Fibroblast of skin of scalp (primary cell): ENCODE data around the gene SPTLC2.
"Not testable (repeated sequence)": the region's sequence is repeated elsewhere in the genome, so short reads cannot be mapped to it uniquely, and the experiment has no call there.

ENCODE experiments used
- DNase-seq: peaks from one replicate; pipeline ENCODE4 v3.0.0-alpha.2; 2013

The SPTLC2 gene

GRCh38 chr14:77547512-77548180, 68.8 kb downstream of the SPTLC2 start:
- no peak for DNase-seq

GRCh38 chr14:77545171-77545570, 71.3 kb downstream of the SPTLC2 start:
- DNase-seq: not testable (repeated sequence)

- DNase-seq: no peak
Measured at GRCh38 chr14:77544571-77544970, 71.9 kb downstream of the SPTLC2 start.

GRCh38 chr14:77543637-77544334, 72.7 kb downstream of the SPTLC2 start:
- DNase-seq: peak; percentile 47

- DNase-seq: no peak
Measured at GRCh38 chr14:77543240-77543551, 73.2 kb downstream of the SPTLC2 start.

- no peak for DNase-seq
Measured at GRCh38 chr14:77542421-77543239, 73.8 kb downstream of the SPTLC2 start.

- DNase-seq: no peak
Measured at GRCh38 chr14:77541905-77542304, 74.5 kb downstream of the SPTLC2 start.

- DNase-seq: not testable (repeated sequence)
Measured at GRCh38 chr14:77536951-77537350, 79.5 kb downstream of the SPTLC2 start.

GRCh38 chr14:77531071-77531470, 85.4 kb downstream of the SPTLC2 start:
- DNase-seq: no peak

GRCh38 chr14:77529963-77530362, 86.5 kb downstream of the SPTLC2 start:
- no peak for DNase-seq

GRCh38 chr14:77529213-77529612, 87.2 kb downstream of the SPTLC2 start:
- DNase-seq: no peak

GRCh38 chr14:77528701-77529100, 87.7 kb downstream of the SPTLC2 start:
- DNase-seq: not testable (repeated sequence)

- DNase-seq: no peak
Measured at GRCh38 chr14:77526266-77526665, 90.2 kb downstream of the SPTLC2 start.

GRCh38 chr14:77524536-77524935, 91.9 kb downstream of the SPTLC2 start:
- DNase-seq: no peak

- DNase-seq: no peak
Measured at GRCh38 chr14:77523109-77523508, 93.3 kb downstream of the SPTLC2 start.

GRCh38 chr14:77520555-77520954, 95.9 kb downstream of the SPTLC2 start:
- DNase-seq: no peak

GRCh38 chr14:77516126-77516525, 100.3 kb downstream of the SPTLC2 start:
- no peak for DNase-seq

- DNase-seq: no peak
Measured at GRCh38 chr14:77511486-77512162, 104.8 kb downstream of the SPTLC2 start.

- DNase-seq: no peak
Measured at GRCh38 chr14:77509366-77509765, 107.1 kb downstream of the SPTLC2 start.

- DNase-seq: no peak
Measured at GRCh38 chr14:77508876-77509275, 107.6 kb downstream of the SPTLC2 start.

GRCh38 chr14:77508249-77508648, 108.2 kb downstream of the SPTLC2 start:
- DNase-seq: no peak

- no peak for DNase-seq
Measured at GRCh38 chr14:77507762-77508161, 108.7 kb downstream of the SPTLC2 start.

- no peak for DNase-seq
Measured at GRCh38 chr14:77505031-77505430, 111.4 kb downstream of the SPTLC2 start.
